COLO668 (cell line): ENCODE measurements around the gene ERCC3.

Experiments
- DNase-seq: peaks from one replicate; lab custom pipeline; 2025; ENCODE audit not compliant: unreplicated experiment; lab: John Stamatoyannopoulos, UW

ERCC3 gene

GRCh38 chr2:127293748-127294562 is at the start of gene ERCC3:
TSS of gene ERCC3 (minus strand) at chr2:127294144. CDS start at chr2:127294081, 63 bp downstream.
- peak; percentile 87 for DNase-seq

DNA sequence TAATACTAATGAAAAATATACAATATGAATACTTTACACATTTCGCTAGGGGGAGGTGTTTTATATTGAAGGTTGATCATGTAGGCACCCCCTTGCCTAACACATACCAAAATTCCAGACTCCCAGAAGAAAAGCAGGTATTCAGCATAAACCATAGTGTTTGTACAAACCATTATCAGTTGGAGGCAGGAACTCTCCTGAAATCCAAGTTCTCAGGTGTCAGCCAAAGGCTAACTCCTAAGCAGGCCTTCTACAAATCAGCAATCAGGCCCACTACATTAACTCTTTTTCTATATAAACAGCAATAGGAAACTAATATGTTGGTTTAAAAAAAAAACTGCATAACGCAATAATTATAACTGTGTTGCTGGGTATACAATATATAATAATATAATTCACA is 49.3 kb upstream of the ERCC3 start:
- no peak for DNase-seq

GRCh38 chr2:127342101-127342500 is 48.2 kb upstream of the ERCC3 start:
- no peak for DNase-seq

- no peak for DNase-seq
Observed at GRCh38 chr2:127332335-127332734, 38.4 kb upstream of the ERCC3 start.

GRCh38 chr2:127330753-127331152 is 36.8 kb upstream of the ERCC3 start:
- DNase-seq = no peak

GRCh38 chr2:127326289-127326945 is 32.5 kb upstream of the ERCC3 start:
- DNase-seq = no peak

DNA sequence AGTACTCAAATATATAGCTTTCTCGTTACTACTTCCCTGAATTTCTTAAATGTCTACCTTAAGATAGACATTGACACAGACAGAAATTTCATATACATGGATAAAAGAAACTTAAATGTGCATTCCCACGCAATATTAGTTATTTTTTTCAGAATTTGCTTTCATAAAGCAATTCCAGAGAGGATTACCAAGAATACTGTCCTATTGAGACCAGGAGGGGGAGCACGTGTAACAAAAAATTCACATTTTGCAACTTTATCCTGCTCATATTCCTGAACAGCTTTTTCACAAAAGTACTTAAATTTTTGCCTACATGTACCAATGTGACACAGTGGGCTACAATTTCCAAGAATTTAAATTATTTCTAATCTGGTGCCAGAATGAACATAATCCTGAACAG is 30.7 kb upstream of the ERCC3 start:
- no peak for DNase-seq

DNA sequence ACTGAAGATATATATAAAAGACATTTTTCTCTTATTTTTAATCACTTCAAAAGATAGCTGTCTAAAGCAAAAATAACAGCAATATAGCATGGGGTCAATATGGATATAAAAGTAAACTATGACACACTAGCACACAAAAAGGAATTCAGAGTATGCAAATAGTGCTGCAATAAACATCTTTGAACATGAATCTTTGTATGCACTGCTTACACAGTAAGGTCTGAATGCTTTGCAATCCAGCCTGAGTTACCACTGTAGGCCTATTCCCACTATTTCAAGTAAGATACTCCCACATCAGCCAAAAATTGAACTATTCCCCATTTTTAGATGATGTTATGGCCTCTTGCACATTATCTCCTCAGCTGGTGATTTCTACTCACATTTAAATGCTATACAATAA is 27.4 kb upstream of the ERCC3 start:
- DNase-seq = no peak

- no peak for DNase-seq
Observed at GRCh38 chr2:127320586-127321275, 26.8 kb upstream of the ERCC3 start.

DNA sequence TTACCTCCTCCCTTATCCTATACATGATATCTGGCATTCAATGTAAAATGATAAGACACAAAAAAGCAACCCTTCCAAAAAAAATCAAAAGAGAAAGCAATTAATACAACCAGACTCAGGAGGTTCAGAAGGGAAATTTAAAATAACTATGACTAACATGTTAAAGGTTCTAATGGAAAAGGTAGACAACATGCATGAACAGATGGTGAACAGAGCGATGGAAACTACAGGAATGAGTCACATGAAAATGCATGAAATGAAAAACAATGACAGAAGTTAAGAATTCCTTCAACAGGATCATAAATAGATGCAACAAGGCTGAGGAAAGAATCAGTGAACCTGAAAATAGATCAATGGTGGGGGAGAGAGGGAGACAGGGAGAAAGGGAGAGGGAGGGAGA is 26.1 kb upstream of the ERCC3 start:
- no peak for DNase-seq

DNA sequence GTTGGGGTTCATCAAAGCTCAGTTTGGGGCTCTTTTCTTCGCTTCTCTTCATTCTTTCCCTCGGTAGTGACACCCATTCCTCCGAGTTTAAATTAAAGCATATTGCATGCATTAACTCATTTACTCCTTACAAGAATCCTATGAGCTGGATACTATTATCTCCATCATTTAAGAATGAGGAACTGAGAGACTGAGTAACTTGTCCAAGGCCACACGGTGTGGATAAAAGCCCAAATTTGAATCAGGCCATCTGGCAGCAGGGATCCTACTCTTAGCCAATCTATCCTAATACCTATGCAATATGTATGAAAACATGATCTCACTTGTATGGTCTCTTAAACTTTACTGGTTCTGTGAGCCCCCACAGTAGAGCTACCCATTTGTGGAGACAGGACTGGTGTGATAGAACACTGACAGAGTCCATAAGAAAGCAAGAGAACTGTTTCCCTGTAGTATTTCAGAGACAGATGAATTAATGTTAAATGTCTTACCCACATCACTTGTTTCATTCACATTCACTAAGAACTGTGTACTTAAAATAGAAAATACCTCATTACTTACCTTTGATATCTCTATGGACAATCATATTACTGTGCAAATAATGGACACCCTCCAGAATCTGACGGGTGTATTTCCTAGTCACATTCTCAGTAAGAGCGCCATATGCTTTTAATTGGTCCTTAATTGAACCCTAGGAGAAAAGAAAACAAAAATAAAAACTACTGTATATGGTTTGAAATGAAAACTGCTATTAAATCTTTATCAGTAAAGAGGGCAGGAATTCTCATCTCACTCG is 20.4 kb upstream of the ERCC3 start:
- no peak for DNase-seq

DNA sequence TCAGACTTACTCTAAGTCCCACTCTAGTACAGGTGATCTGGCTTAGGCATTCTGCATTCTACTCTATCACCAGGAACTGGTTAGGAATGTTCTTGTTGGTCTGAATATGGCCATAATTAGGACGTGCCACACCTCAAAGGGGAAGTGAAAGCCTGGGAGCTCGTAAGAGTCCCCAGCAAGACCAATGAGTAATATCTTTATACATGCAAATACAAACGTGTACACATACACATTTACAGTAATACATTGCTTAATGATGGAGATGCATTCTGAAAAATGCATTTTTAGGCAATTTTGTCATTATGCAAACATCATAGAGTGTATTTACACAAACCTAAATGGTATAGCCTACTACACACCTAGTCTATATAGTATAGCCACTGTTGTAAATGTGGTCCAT is 19.5 kb upstream of the ERCC3 start:
- DNase-seq = no peak

- no peak for DNase-seq
Observed at GRCh38 chr2:127310980-127311379, 17.0 kb upstream of the ERCC3 start.

GRCh38 chr2:127309468-127309867 is 15.5 kb upstream of the ERCC3 start:
- no peak for DNase-seq

DNA sequence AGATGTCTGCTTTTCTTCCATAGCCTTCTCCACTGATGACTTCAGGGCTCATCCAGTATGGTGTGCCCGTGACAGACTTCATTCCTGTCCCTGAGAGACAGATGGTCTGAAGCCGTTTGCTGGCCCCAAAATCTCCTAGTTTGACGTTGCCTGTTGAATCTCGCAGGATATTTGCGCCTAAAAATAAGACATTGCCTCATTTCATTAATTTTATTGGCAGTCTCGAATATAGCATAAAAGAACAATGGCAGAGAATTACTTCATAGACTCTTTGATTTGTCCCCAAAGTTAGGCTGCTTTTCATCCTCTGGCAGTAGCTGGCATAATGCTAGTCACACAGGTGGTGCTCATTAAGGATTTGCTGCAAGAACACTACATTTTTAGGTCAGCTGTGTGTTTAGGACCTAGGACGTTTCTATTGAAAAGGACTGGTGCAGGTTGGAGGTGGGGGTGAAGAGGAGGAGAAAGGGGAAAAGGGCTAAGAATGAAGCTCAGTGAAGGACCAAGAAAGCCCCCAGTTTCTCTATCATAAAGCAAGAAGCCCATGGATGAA is 14.7 kb upstream of the ERCC3 start:
- no peak for DNase-seq

DNA sequence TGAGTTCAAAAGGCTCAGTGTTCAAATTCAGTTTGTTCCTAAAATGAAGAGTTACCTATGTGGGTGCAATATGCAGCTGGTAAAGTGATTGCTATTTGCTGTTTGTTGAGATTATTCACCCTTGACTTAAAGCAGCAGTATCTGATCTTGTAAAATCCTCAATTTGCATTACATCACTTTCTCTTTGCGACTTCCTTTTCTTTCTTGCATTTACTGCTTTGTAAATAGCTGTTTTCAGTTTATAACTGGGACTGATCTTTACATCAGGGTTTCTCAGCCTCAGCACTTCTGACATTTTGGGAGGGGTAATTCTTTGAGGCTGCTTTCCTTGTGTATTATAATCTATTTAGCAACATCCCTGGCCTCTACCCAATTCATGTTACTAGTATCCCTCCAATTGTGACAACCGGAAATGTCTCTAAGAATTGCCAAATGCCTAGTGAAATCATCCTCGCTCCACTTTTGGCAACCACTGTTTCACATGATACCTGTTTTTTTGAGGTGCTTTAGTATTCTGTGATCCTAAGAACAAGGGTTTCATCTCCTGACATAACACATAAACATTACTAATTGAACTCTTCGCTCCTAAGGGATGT is 12.1 kb upstream of the ERCC3 start:
- no peak for DNase-seq

- DNase-seq = no peak
Observed at GRCh38 chr2:127302168-127302567, 8.2 kb upstream of the ERCC3 start.

GRCh38 chr2:127293386-127293747 is 577 bp downstream of the ERCC3 start:
- no peak for DNase-seq

DNA sequence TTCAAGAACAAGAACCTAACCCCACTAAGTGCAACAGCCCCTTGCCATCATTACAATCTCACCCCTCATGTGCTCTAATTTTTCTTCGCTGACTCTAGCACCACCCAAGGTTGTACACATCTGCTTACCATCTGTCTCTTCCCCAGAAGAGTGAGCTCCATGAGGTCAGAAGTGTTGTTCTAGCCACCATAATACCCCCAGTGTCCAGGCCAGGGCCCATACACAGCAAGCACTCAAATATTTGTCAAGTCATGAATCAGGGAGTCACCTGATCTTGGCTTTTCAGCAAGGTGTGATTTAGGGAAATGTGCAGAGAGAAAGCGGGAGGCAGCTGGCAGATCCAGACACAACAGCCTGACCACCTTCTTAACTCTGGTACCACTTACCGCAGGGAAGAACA is 5.7 kb downstream of the ERCC3 start:
- DNase-seq = peak; percentile 33

GRCh38 chr2:127283275-127283674 is 10.7 kb downstream of the ERCC3 start:
- no peak for DNase-seq

- no peak for DNase-seq
Observed at GRCh38 chr2:127280693-127281092, 13.3 kb downstream of the ERCC3 start.
